Keratinocyte (primary cell): ENCODE measurements around the gene VPS8. TPM values are rescaled to one million over a fixed set of nuclear protein-coding genes. Genes with fewer than 3 reads are reported as not detected.

Experiments used
- DNase-seq: peaks from one replicate; pipeline ENCODE4 v3.0.0-alpha.2; 2011; ENCODE audit warnings: low read depth, missing footprints, low spot score
- FAIRE-seq: peaks from 2 replicates; lab custom pipeline; 2011; peaks lifted over from hg19 to GRCh38; lab: Jason Lieb, UNC
- H2AFZ ChIP-seq: 2 replicates; pipeline ENCODE4 v1.6.0; 2012; ENCODE audit warnings: low read length, control low read depth, inconsistent platforms; ENCODE audit not compliant: control insufficient read depth
- H3K27ac ChIP-seq: 2 replicates; pipeline ENCODE4 v1.5.1; 2011; ENCODE audit warnings: low read length; ENCODE audit not compliant: control insufficient read depth, insufficient read depth
- H3K27me3 ChIP-seq: 3 replicates; pipeline ENCODE4 v1.6.0; 2011; ENCODE audit warnings: low read length; ENCODE audit not compliant: control insufficient read depth, insufficient read depth; ENCODE audit errors: extremely low read depth
- H3K36me3 ChIP-seq, 2 experiments: 2 replicates in 1 of 2; 3 replicates in 1 of 2; pipeline ENCODE4 v1.5.1; 2011; ENCODE audit warnings: low read length in 2 of 2, mild to moderate bottlenecking in 1 of 2; ENCODE audit not compliant: control insufficient read depth in 2 of 2, insufficient read depth in 2 of 2; ENCODE audit errors: extremely low read depth in 1 of 2
- H3K4me1 ChIP-seq: 3 replicates; pipeline ENCODE4 v1.5.1; 2011; ENCODE audit warnings: low read length; ENCODE audit not compliant: control insufficient read depth, insufficient read depth; ENCODE audit errors: extremely low read depth
- H3K4me2 ChIP-seq: 3 replicates; pipeline ENCODE4 v1.6.0; 2011; ENCODE audit warnings: low read depth, low read length; ENCODE audit not compliant: control insufficient read depth, insufficient read depth; ENCODE audit errors: extremely low read depth
- H3K4me3 ChIP-seq, 3 experiments: fragments of 200-600 bp in 1 of 3; sonication (generic) in 1 of 3; 2 replicates in 2 of 3; 3 replicates in 1 of 3; pipeline ENCODE4 v1.5.1; 2011 to 2016; ENCODE audit warnings: low read length in 3 of 3, mild to moderate bottlenecking in 3 of 3, control low read depth in 2 of 3, inconsistent platforms in 1 of 3, low read depth in 1 of 3, mixed read lengths in 1 of 3, mixed run types in 1 of 3, moderate library complexity in 1 of 3; ENCODE audit not compliant: control insufficient read depth in 2 of 3, insufficient read depth in 2 of 3; ENCODE audit errors: extremely low read depth in 1 of 3
- H3K79me2 ChIP-seq: 2 replicates; pipeline ENCODE4 v1.6.0; 2012; ENCODE audit warnings: low read length; ENCODE audit not compliant: control insufficient read depth, insufficient read depth
- H3K9ac ChIP-seq: 3 replicates; pipeline ENCODE4 v1.6.0; 2011; ENCODE audit warnings: low read length; ENCODE audit not compliant: control insufficient read depth, insufficient read depth; ENCODE audit errors: extremely low read depth
- H3K9me1 ChIP-seq: 3 replicates; pipeline ENCODE4 v1.6.0; 2011; ENCODE audit warnings: low read length; ENCODE audit not compliant: control insufficient read depth, insufficient read depth; ENCODE audit errors: extremely low read depth
- H3K9me3 ChIP-seq: 2 replicates; pipeline ENCODE4 v1.5.1; 2012; ENCODE audit warnings: low read depth, low read length; ENCODE audit not compliant: control insufficient read depth
- H4K20me1 ChIP-seq: 3 replicates; pipeline ENCODE4 v1.6.0; 2011; ENCODE audit warnings: low read length; ENCODE audit not compliant: control insufficient read depth, insufficient read depth; ENCODE audit errors: extremely low read depth
- EZH2 ChIP-seq: IDR thresholded peaks from one replicate; pipeline ENCODE4 v1.6.1; 2012; ENCODE audit warnings: inconsistent platforms, mild to moderate bottlenecking, low read length, moderate library complexity
- dilution Hi-C: fragments of 300-500 bp; cut with MboI; formaldehyde crosslinking; loops from one replicate; pipeline ENCODE4 v1.7.0; 2020; ENCODE audit warnings: low sequenced_read_pairs; ENCODE audit not compliant: extremely low pct_ligation_motif_present
- polyA plus RNA-seq, 5 experiments: library from polyadenylated mRNA; depleted of rRNA in 3 of 5; stranded (reverse) in 3 of 5; stranded (forward) in 1 of 5; unstranded in 1 of 5; fragments of >200 nt; gene quantifications; 1 replicate in 1 of 5; 2 replicates in 3 of 5; 3 replicates in 1 of 5; pipeline versions ENCODE4 v1.2.1 to v1.2.3, GENCODE V29; 2011 to 2012; ENCODE audit warnings: missing spikeins in 2 of 5, low read depth in 1 of 5, low replicate concordance in 1 of 5
- TF ChIP-seq, protein P1 (sequence below), 3 experiments: IDR thresholded peaks in 1 of 3; conservative IDR thresholded peaks in 1 of 3; optimal IDR thresholded peaks in 1 of 3; 2 replicates in 2 of 3; 3 replicates in 1 of 3; pipeline versions ENCODE3 to v1.5.1; 2011; ENCODE audit warnings: low read length in 3 of 3, mild to moderate bottlenecking in 3 of 3, moderate library complexity in 2 of 3, control low read depth in 1 of 3, inconsistent platforms in 1 of 3; ENCODE audit not compliant: insufficient read depth in 2 of 3; ENCODE audit errors: extremely low read depth in 1 of 3

Gene VPS8
- polyA plus RNA-seq, 1 donor (not counting 4 experiments of a cell fraction or from before 2014, with no cell fraction given): 28.4 TPM

GRCh38 chr3:184773283-184774186, 38.4 kb upstream of the VPS8 start:
- FAIRE-seq (no peak), DNase-seq (no peak)
- Histone ChIP-seq H3K4me3 (no peak overlapping the region), H3K27me3 (peaks cover 3% of the 10 kb centered on the region), H3K9ac (no peak overlapping the region), H3K9me3 (no peaks in the 10 kb centered on the region), H3K4me2 (no peak overlapping the region), H4K20me1 (peaks cover 2% of the 10 kb centered on the region), H3K4me1 (peaks cover 4% of the 10 kb centered on the region), H3K9me1 (no peaks in the 10 kb centered on the region), H3K36me3 (no peaks in the 10 kb centered on the region), H2AFZ (no peak overlapping the region), H3K27ac (no peak overlapping the region), H3K79me2 (no peaks in the 10 kb centered on the region)
- TF ChIP-seq, protein P1, sequence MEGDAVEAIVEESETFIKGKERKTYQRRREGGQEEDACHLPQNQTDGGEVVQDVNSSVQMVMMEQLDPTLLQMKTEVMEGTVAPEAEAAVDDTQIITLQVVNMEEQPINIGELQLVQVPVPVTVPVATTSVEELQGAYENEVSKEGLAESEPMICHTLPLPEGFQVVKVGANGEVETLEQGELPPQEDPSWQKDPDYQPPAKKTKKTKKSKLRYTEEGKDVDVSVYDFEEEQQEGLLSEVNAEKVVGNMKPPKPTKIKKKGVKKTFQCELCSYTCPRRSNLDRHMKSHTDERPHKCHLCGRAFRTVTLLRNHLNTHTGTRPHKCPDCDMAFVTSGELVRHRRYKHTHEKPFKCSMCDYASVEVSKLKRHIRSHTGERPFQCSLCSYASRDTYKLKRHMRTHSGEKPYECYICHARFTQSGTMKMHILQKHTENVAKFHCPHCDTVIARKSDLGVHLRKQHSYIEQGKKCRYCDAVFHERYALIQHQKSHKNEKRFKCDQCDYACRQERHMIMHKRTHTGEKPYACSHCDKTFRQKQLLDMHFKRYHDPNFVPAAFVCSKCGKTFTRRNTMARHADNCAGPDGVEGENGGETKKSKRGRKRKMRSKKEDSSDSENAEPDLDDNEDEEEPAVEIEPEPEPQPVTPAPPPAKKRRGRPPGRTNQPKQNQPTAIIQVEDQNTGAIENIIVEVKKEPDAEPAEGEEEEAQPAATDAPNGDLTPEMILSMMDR (optimal IDR thresholded peaks at IDR 0.05 in 1 of 3, IDR thresholded peaks at IDR 0.05 in 1 of 3, conservative IDR thresholded peaks at IDR 0.05 in 1 of 3; ENCODE audit: extremely low read depth in 1 of 3, insufficient read depth in 2 of 3, low read length in 3 of 3): no peak
- no peak for TF ChIP-seq EZH2
- dilution Hi-C loops: no loop called here

GRCh38 chr3:184776916-184777315, 35.0 kb upstream of the VPS8 start:
- Histone ChIP-seq H2AFZ (no peak overlapping the region), H3K9ac (no peak overlapping the region), H3K9me1 (no peaks in the 10 kb centered on the region), H3K79me2 (no peaks in the 10 kb centered on the region), H3K27me3 (peaks cover 4% of the 10 kb centered on the region), H4K20me1 (peaks cover 2% of the 10 kb centered on the region), H3K4me3 (no peak overlapping the region), H3K4me2 (no peak overlapping the region), H3K36me3 (no peaks in the 10 kb centered on the region), H3K27ac (no peak overlapping the region), H3K9me3 (no peaks in the 10 kb centered on the region), H3K4me1 (no peaks in the 10 kb centered on the region)
- no peak for DNase-seq
- TF ChIP-seq, protein P1 (optimal IDR thresholded peaks at IDR 0.05 in 1 of 3, IDR thresholded peaks at IDR 0.05 in 1 of 3, conservative IDR thresholded peaks at IDR 0.05 in 1 of 3; ENCODE audit: extremely low read depth in 1 of 3, insufficient read depth in 2 of 3, low read length in 3 of 3): no peak
- no peak for TF ChIP-seq EZH2
- FAIRE-seq: no peak
- dilution Hi-C loops: no loop called here
